RWPE2 (cell line): Measurements from ENCODE around the gene HCFC2.

ENCODE experiments used
- ATAC-seq: fragments of 200-7000 bp; cut with Tn5 transposase; 3 replicates; pipeline ENCODE4 v1.9.1; 2021; ENCODE audit warnings: low read depth
- DNase-seq: peaks from one replicate; pipeline ENCODE4 v3.0.0-alpha.2; 2020; ENCODE audit warnings: low spot score
- H3K27ac ChIP-seq: fragments of 450-650 bp; 2 replicates; pipeline ENCODE4 v1.5.1; 2017; ENCODE audit warnings: mild to moderate bottlenecking; ENCODE audit not compliant: poor library complexity, severe bottlenecking
- H3K27me3 ChIP-seq: fragments of 250-450 bp; sonication (Bioruptor Pico); 2 replicates; pipeline ENCODE4 v1.5.1; 2021; ENCODE audit warnings: mild to moderate bottlenecking, moderate library complexity; ENCODE audit not compliant: insufficient read depth, poor library complexity, severe bottlenecking
- H3K36me3 ChIP-seq: fragments of 250-450 bp; sonication (Bioruptor Pico); 2 replicates; pipeline ENCODE4 v1.5.1; 2020; ENCODE audit warnings: low read depth, mild to moderate bottlenecking, moderate library complexity
- H3K4me1 ChIP-seq: fragments of 250-450 bp; sonication (Bioruptor Pico); 2 replicates; pipeline ENCODE4 v1.5.1; 2021; ENCODE audit warnings: mild to moderate bottlenecking, moderate library complexity; ENCODE audit not compliant: insufficient read depth, poor library complexity, severe bottlenecking
- H3K4me3 ChIP-seq: fragments of 250-450 bp; sonication (Bioruptor Pico); 2 replicates; pipeline ENCODE4 v1.5.1; 2021; ENCODE audit warnings: mild to moderate bottlenecking, moderate library complexity; ENCODE audit not compliant: severe bottlenecking
- H3K9me3 ChIP-seq: fragments of 250-450 bp; sonication (Bioruptor Pico); 2 replicates; pipeline ENCODE4 v1.5.1; 2021; ENCODE audit warnings: mild to moderate bottlenecking, moderate library complexity; ENCODE audit not compliant: severe bottlenecking
- CTCF ChIP-seq: fragments of 450-650 bp; IDR thresholded peaks from one replicate; pipeline ENCODE4 v1.5.1; 2017; ENCODE audit warnings: mild to moderate bottlenecking, moderate library complexity; ENCODE audit not compliant: poor library complexity, severe bottlenecking

The HCFC2 gene

GRCh38 chr12:104137902-104138796 lies 73.8 kb downstream of the HCFC2 start, which contains the start of gene NFYB:
NFYB (minus strand) TSS chr12:104138210; CDS start chr12:104135453, 2,757 bp downstream.
- H3K36me3 ChIP-seq = peaks cover 26% of the 10 kb centered on the region
- no peaks in the 10 kb centered on the region for H3K27me3 ChIP-seq
- DNase-seq = peak; percentile 94
- peak within 1 kb of the TSS; percentile 89 for H3K27ac ChIP-seq
- peak; percentile 98 for ATAC-seq
- H3K4me3 ChIP-seq = peak within 1 kb of the TSS; percentile 99
- no peak for TF ChIP-seq CTCF
- H3K9me3 ChIP-seq = no peaks in the 10 kb centered on the region
- H3K4me1 ChIP-seq = peaks cover 19% of the 10 kb centered on the region

GRCh38 chr12:104138797-104139152 lies 74.4 kb downstream of the HCFC2 start:
- no peaks in the 10 kb centered on the region for H3K27me3 ChIP-seq
- no peak overlapping the region for H3K4me3 ChIP-seq
- TF ChIP-seq CTCF = no peak
- ATAC-seq (no peak), DNase-seq (no peak)
- peaks cover 19% of the 10 kb centered on the region for H3K4me1 ChIP-seq
- H3K27ac ChIP-seq = no peak overlapping the region
- H3K9me3 ChIP-seq = no peaks in the 10 kb centered on the region
- H3K36me3 ChIP-seq = peaks cover 21% of the 10 kb centered on the region; the same call in 1 of the 2 replicates

DNA sequence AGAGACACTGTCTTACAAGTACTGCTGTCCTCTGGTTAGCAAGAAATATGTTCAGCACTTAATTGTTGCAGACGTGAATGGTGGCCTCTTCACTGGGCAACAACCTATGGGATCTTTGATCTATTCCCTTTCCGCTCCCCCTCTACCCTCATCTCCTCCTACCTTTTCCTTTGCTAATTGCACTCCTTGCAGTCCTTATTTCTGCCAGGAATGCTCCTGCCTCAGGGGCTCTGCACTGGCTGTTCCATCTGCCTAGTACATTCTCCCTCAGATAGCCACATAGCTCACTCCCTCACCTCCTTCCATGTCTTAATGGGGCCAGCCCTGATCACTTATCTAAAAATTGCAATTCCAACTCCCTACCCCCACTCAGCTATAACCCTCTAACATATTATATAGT lies 78.2 kb downstream of the HCFC2 start:
- Histone ChIP-seq H3K9me3 (no peaks in the 10 kb centered on the region), H3K4me3 (no peak overlapping the region), H3K27ac (no peak overlapping the region), H3K27me3 (no peaks in the 10 kb centered on the region), H3K4me1 (peaks cover 4% of the 10 kb centered on the region), H3K36me3 (no peaks in the 10 kb centered on the region)
- DNase-seq = no peak
- ATAC-seq = no peak
- TF ChIP-seq CTCF = no peak

- Histone ChIP-seq H3K4me1 (peaks cover 4% of the 10 kb centered on the region), H3K36me3 (no peaks in the 10 kb centered on the region), H3K4me3 (no peak overlapping the region), H3K9me3 (no peaks in the 10 kb centered on the region), H3K27ac (no peak overlapping the region), H3K27me3 (no peaks in the 10 kb centered on the region)
- TF ChIP-seq CTCF = no peak
- DNase-seq (no peak), ATAC-seq (no peak)
Measured at GRCh38 chr12:104143002-104143401, 78.7 kb downstream of the HCFC2 start.

DNA sequence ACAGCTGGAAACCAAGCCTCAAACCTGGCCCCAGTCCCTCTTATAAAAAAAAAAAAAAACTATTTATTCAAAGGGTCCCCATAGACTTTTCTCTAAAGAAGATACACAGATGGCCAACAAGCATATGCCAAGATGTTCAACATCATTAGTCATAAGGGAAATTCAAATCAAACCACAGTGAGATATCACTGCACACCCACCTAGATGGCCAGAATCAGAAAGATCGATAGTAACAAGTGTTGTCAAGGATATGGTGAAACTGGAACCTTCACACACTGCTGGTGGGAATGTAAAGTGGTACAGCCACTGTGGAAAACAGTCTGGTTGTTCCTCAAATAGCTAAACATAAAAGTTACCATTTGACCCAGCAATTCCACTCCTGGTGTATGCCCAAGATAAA lies 79.6 kb downstream of the HCFC2 start:
- ATAC-seq (no peak), DNase-seq (no peak)
- H3K36me3 ChIP-seq = no peaks in the 10 kb centered on the region
- H3K27ac ChIP-seq = no peak overlapping the region
- H3K9me3 ChIP-seq = no peaks in the 10 kb centered on the region
- TF ChIP-seq CTCF = no peak
- no peaks in the 10 kb centered on the region for H3K27me3 ChIP-seq
- H3K4me3 ChIP-seq = no peak overlapping the region
- no peaks in the 10 kb centered on the region for H3K4me1 ChIP-seq
